Peyer's patch (tissue), 4 donors: Measurements from ENCODE around the gene GLO1. TPM values are rescaled to one million over a fixed set of nuclear protein-coding genes. Genes with fewer than 3 reads are reported as not detected.

Experiments
- DNase-seq, 3 donors: peaks; one replicate each; pipeline ENCODE4 v3.0.0-alpha.2; 2017 to 2019
- H3K27ac ChIP-seq, 4 donors: fragments of 200-600 bp; sonication (generic); one replicate each; pipeline ENCODE4 v1.5.1; 2016 to 2019
- H3K27me3 ChIP-seq, 2 donors: fragments of 200-600 bp; sonication (generic); one replicate each; pipeline ENCODE4 v1.5.1; 2019
- H3K36me3 ChIP-seq, 3 donors: fragments of 200-600 bp; sonication (generic); one replicate each; pipeline ENCODE4 v1.5.1; 2016 to 2019
- H3K4me1 ChIP-seq, 4 donors: fragments of 200-600 bp; sonication (generic); one replicate each; pipeline ENCODE4 v1.5.1; 2016 to 2019
- H3K4me3 ChIP-seq, 4 donors: fragments of 200-600 bp; sonication (generic); 1 replicate in 3 of 4; 2 replicates in 1 of 4; pipeline ENCODE4 v1.5.1; 2016 to 2019; ENCODE audit warnings: mild to moderate bottlenecking in 1 of 4
- H3K9me3 ChIP-seq, 4 donors: fragments of 200-600 bp; sonication (generic); one replicate each; pipeline ENCODE4 v1.5.1; 2016 to 2019; ENCODE audit warnings: mild to moderate bottlenecking in 1 of 4
- CTCF ChIP-seq, 6 experiments: fragments of 450-650 bp in 4 of 6; fragments of 200-600 bp in 2 of 6; sonication (generic) in 1 of 6; IDR thresholded peaks; one replicate each; pipeline ENCODE4 v1.5.1; 2017 to 2019; ENCODE audit warnings: antibody characterized with exemption in 6 of 6, mild to moderate bottlenecking in 3 of 6, moderate library complexity in 1 of 6
- POLR2A ChIP-seq, 2 donors: fragments of 450-650 bp; IDR thresholded peaks; one replicate each; pipeline ENCODE4 v1.5.1; 2017; ENCODE audit warnings: antibody characterized with exemption in 2 of 2, mild to moderate bottlenecking in 2 of 2, moderate library complexity in 2 of 2
- total RNA-seq, 4 donors: library from RNA; depleted of rRNA; stranded (reverse); fragments of >200 nt; gene quantifications; one replicate each; pipeline ENCODE4 v1.1.0, GENCODE V29; 2016

The GLO1 gene
- total RNA-seq, 4 donors from 2014 or later: 62.1 to 190 (median 71.6) TPM

DNA sequence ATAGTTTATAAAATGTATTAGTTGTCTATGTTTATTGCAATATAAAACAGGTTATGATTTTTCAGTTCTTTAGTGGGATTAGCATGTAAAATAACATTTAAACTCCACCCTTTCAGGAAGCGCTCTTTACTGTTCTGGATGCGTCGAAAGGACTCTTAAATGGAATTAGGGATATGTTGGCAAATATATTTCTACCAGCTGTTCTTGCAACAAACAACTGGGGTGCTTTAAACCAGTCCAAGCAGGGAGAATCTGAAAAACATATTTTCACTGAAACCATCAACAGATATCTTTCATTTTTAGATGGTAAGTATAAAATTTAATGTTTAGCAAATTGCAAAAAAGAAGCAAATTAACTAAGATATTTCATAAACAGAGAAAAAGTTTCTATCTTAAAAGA is 34.0 kb upstream of the GLO1 start:
- no peaks in the 10 kb centered on the region for H3K36me3 ChIP-seq
- no peaks in the 10 kb centered on the region for H3K4me1 ChIP-seq
- no peaks in the 10 kb centered on the region for H3K9me3 ChIP-seq
- no peaks in the 10 kb centered on the region for H3K27me3 ChIP-seq
- H3K4me3 ChIP-seq: no peak overlapping the region
- no peak for DNase-seq
- no peak overlapping the region for H3K27ac ChIP-seq
- no peak for TF ChIP-seq CTCF (IDR thresholded peaks at IDR 0.05)

DNA sequence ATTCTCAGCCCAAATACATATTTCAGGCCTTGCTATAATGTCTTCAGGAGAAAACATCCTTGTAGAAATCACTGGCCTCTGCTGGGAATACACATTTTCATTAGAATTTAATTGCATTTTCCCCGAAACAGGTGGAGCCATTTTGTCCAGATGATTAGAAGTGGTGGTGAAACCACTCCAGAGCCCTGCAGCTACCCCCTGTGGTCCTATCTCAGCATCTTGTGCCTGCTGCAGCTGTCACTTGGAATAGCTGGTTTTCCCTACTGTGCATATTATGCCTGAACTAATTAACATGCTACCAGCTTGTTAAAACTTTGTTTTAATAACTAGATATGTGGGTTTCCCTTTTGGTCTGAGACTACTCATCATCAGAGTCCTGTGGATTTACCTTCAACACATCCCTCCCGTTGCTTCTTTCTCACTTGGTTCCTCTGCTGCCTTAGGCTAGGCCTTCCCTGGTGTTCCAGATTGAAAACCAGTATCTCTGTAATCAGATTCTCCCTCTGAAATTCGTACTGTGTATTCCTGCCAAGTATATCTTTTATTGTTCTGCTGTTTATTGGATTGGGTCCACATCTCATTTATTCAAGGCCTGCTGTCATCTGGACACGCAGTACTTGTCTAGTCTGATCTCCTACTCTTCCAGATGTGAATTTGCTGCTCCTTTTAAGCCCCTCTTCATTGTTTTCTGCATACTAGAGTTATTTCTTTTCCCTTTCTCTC is 27.4 kb upstream of the GLO1 start:
- no peaks in the 10 kb centered on the region for H3K4me1 ChIP-seq
- no peaks in the 10 kb centered on the region for H3K36me3 ChIP-seq
- no peak overlapping the region for H3K27ac ChIP-seq
- no peak for TF ChIP-seq CTCF (IDR thresholded peaks at IDR 0.05)
- no peak for TF ChIP-seq POLR2A (IDR thresholded peaks at IDR 0.05)
- no peak for DNase-seq
- H3K4me3 ChIP-seq: no peak overlapping the region
- no peaks in the 10 kb centered on the region for H3K9me3 ChIP-seq
- H3K27me3 ChIP-seq: no peaks in the 10 kb centered on the region

GRCh38 chr6:38728203-38728602 is 25.3 kb upstream of the GLO1 start:
- DNase-seq: no peak
- H3K4me1 ChIP-seq: no peaks in the 10 kb centered on the region
- H3K9me3 ChIP-seq: no peaks in the 10 kb centered on the region
- no peak overlapping the region for H3K27ac ChIP-seq
- TF ChIP-seq CTCF (IDR thresholded peaks at IDR 0.05) (no peak), POLR2A (IDR thresholded peaks at IDR 0.05) (no peak)
- H3K27me3 ChIP-seq: no peaks in the 10 kb centered on the region
- H3K4me3 ChIP-seq: no peak overlapping the region
- H3K36me3 ChIP-seq: no peaks in the 10 kb centered on the region

GRCh38 chr6:38725414-38726183 is 22.7 kb upstream of the GLO1 start:
- H3K4me1 ChIP-seq: no peaks in the 10 kb centered on the region
- H3K27ac ChIP-seq: no peak overlapping the region
- H3K27me3 ChIP-seq: no peaks in the 10 kb centered on the region
- TF ChIP-seq CTCF (IDR thresholded peaks at IDR 0.05) (no peak), POLR2A (IDR thresholded peaks at IDR 0.05) (no peak)
- H3K36me3 ChIP-seq: no peaks in the 10 kb centered on the region
- DNase-seq: no peak
- no peak overlapping the region for H3K4me3 ChIP-seq
- H3K9me3 ChIP-seq: no peaks in the 10 kb centered on the region

DNA sequence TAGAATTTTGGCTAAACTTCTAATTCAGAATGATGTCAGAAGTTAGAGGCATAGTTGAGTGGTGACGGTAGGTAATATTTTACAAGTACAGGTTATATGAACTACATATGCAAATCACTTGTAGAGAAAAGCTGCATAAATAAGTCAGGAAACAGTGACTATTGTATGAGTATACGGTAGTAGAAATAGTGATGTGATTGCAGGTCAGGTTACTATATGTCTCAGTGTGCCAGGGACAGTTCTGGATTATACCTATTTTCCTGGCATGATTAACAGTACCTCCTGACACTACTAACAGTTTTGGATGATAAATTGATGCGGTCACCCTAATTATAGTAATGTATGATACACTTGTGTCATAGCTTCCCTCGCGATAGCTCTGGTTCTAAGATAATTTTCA is 21.4 kb upstream of the GLO1 start:
- no peaks in the 10 kb centered on the region for H3K4me1 ChIP-seq
- H3K9me3 ChIP-seq: no peaks in the 10 kb centered on the region
- no peaks in the 10 kb centered on the region for H3K27me3 ChIP-seq
- no peaks in the 10 kb centered on the region for H3K36me3 ChIP-seq
- DNase-seq: no peak
- TF ChIP-seq CTCF (IDR thresholded peaks at IDR 0.05): no peak
- no peak overlapping the region for H3K27ac ChIP-seq
- H3K4me3 ChIP-seq: no peak overlapping the region
